SK-N-SH treated with all-trans-retinoic acid at 6 μM for 48 hours (cell line): ENCODE data around the gene PDE7B.
A peak's percentile ranks its signal among the peaks of the same experiment; 100 is the strongest.

Source experiments
- ATAC-seq: fragments of 200-7000 bp; cut with Tn5 transposase; 3 replicates; pipeline ENCODE4 v1.9.1; 2020; ENCODE audit warnings: mild to moderate bottlenecking, moderate library complexity
- ARNTL ChIP-seq: fragments of 450-650 bp; formaldehyde crosslinking; IDR thresholded peaks from 2 replicates; pipeline ENCODE4 v1.5.0; 2020; ENCODE audit warnings: low read depth, mild to moderate bottlenecking, moderate library complexity, borderline replicate concordance
- BACH2 ChIP-seq: fragments of 250-450 bp; sonication (Bioruptor Pico); IDR thresholded peaks from 2 replicates; pipeline ENCODE4 v1.9.0; 2021; ENCODE audit warnings: mild to moderate bottlenecking, borderline replicate concordance
- CREB5 ChIP-seq: fragments of 250-450 bp; sonication (Bioruptor Pico); IDR thresholded peaks from 2 replicates; pipeline ENCODE4 v1.5.1; 2020; ENCODE audit warnings: low read depth, mild to moderate bottlenecking, moderate library complexity
- CSDC2 ChIP-seq: fragments of 250-450 bp; sonication (Bioruptor Pico); IDR thresholded peaks from 2 replicates; pipeline ENCODE4 v1.5.0; 2020; ENCODE audit warnings: mild to moderate bottlenecking, moderate library complexity
- CSRNP3 ChIP-seq: fragments of 250-450 bp; sonication (Bioruptor Pico); IDR thresholded peaks from 2 replicates; pipeline ENCODE4 v1.5.1; 2021; ENCODE audit warnings: mild to moderate bottlenecking, moderate library complexity
- ESRRG ChIP-seq: fragments of 250-450 bp; sonication (Bioruptor Pico); IDR thresholded peaks from 2 replicates; pipeline ENCODE4 v1.6.1; 2021; ENCODE audit warnings: mild to moderate bottlenecking
- OSR1 ChIP-seq: fragments of 250-450 bp; sonication (Bioruptor Pico); IDR thresholded peaks from 2 replicates; pipeline ENCODE4 v1.8.0; 2022; ENCODE audit warnings: moderate library complexity, mild to moderate bottlenecking, inconsistent platforms
- PATZ1 ChIP-seq: fragments of 250-450 bp; sonication (Bioruptor Pico); IDR thresholded peaks from 2 replicates; pipeline ENCODE4 v1.8.0; 2020; ENCODE audit warnings: mild to moderate bottlenecking, moderate library complexity, borderline replicate concordance
- POU6F1 ChIP-seq: fragments of 250-450 bp; sonication (Bioruptor Pico); IDR thresholded peaks from 2 replicates; pipeline ENCODE4 v1.8.0; 2021; ENCODE audit warnings: low read depth, mild to moderate bottlenecking, moderate library complexity, borderline replicate concordance
- SNAI2 ChIP-seq: fragments of 250-450 bp; sonication (Bioruptor Pico); IDR thresholded peaks from 2 replicates; pipeline ENCODE4 v1.5.0; 2020; ENCODE audit warnings: mild to moderate bottlenecking, moderate library complexity
- TCF4 ChIP-seq: fragments of 250-450 bp; sonication (Bioruptor Pico); IDR thresholded peaks from 2 replicates; pipeline ENCODE4 v1.8.0; 2021; ENCODE audit warnings: mild to moderate bottlenecking, moderate library complexity, borderline replicate concordance
- TOX ChIP-seq: fragments of 250-450 bp; sonication (Bioruptor Pico); IDR thresholded peaks from 2 replicates; pipeline ENCODE4 v1.8.0; 2021; ENCODE audit warnings: mild to moderate bottlenecking, moderate library complexity, borderline replicate concordance
- TSHZ2 ChIP-seq: fragments of 250-450 bp; sonication (Bioruptor Pico); IDR thresholded peaks from 2 replicates; pipeline ENCODE4 v1.5.0; 2020; ENCODE audit warnings: mild to moderate bottlenecking, moderate library complexity
- ZFP3 ChIP-seq: fragments of 250-450 bp; sonication (Bioruptor Pico); IDR thresholded peaks from 2 replicates; pipeline ENCODE4 v1.5.0; 2020; ENCODE audit warnings: mild to moderate bottlenecking, moderate library complexity
- ZFP30 ChIP-seq: fragments of 450-650 bp; formaldehyde crosslinking; IDR thresholded peaks from 2 replicates; pipeline ENCODE4 v1.5.0; 2022; ENCODE audit warnings: mild to moderate bottlenecking, moderate library complexity
- ZNF565 ChIP-seq: fragments of 450-650 bp; formaldehyde crosslinking; conservative IDR thresholded peaks from 2 replicates; pipeline ENCODE4 v1.5.0; 2020; ENCODE audit warnings: low read depth, mild to moderate bottlenecking, moderate library complexity
- ZNF8 ChIP-seq: fragments of 450-650 bp; formaldehyde crosslinking; IDR thresholded peaks from 2 replicates; pipeline ENCODE4 v1.5.0; 2020; ENCODE audit warnings: mild to moderate bottlenecking, moderate library complexity

PDE7B gene

GRCh38 chr6:135852746-135853145 lies 1.2 kb downstream of the PDE7B start:
- ATAC-seq: peak; percentile 5; the same call in 1 of the 3 replicates
- TF ChIP-seq ZFP3 (CRISPR knock-in tag) (no peak), SNAI2 (CRISPR knock-in tag) (no peak), TSHZ2 (CRISPR knock-in tag) (no peak)
- TF ChIP-seq, all 23 proteins: peak for 0

- TF ChIP-seq SNAI2 (CRISPR knock-in tag): no peak
- TF ChIP-seq ARNTL (CRISPR knock-in tag): no peak
- TF ChIP-seq PATZ1 (CRISPR knock-in tag): no peak
- no peak for TF ChIP-seq BACH2 (CRISPR knock-in tag)
- no peak for TF ChIP-seq POU6F1 (CRISPR knock-in tag)
- TF ChIP-seq, all 23 proteins: peak for 0
- ATAC-seq: peak; percentile 8; the same call in 1 of the 3 replicates
Observed at GRCh38 chr6:135853227-135853626, 1.7 kb downstream of the PDE7B start.

GRCh38 chr6:135853986-135854385 lies 2.5 kb downstream of the PDE7B start:
- TF ChIP-seq PATZ1 (CRISPR knock-in tag) (no peak), BACH2 (CRISPR knock-in tag) (no peak), POU6F1 (CRISPR knock-in tag) (no peak), ZFP3 (CRISPR knock-in tag) (no peak), CSRNP3 (CRISPR knock-in tag) (no peak)
- ATAC-seq: no peak

GRCh38 chr6:135854799-135855198 lies 3.3 kb downstream of the PDE7B start:
- ATAC-seq: no peak
- no peak for TF ChIP-seq TOX (CRISPR knock-in tag)
- TF ChIP-seq CSDC2 (CRISPR knock-in tag): no peak
- no peak for TF ChIP-seq POU6F1 (CRISPR knock-in tag)
- no peak for TF ChIP-seq ESRRG (CRISPR knock-in tag)
- TF ChIP-seq ZFP30 (CRISPR knock-in tag): no peak
- no peak for TF ChIP-seq ARNTL (CRISPR knock-in tag)
- TF ChIP-seq ZFP3 (CRISPR knock-in tag): no peak
- TF ChIP-seq TCF4: no peak
- no peak for TF ChIP-seq PATZ1 (CRISPR knock-in tag)
- TF ChIP-seq ZNF8: no peak
- no peak for TF ChIP-seq ZNF565 (CRISPR knock-in tag)
- TF ChIP-seq CREB5 (CRISPR knock-in tag): no peak
- no peak for TF ChIP-seq BACH2 (CRISPR knock-in tag)
- TF ChIP-seq OSR1 (CRISPR knock-in tag): no peak
